ENCODE measurements around the gene RGL3. TPM values are rescaled to one million over a fixed set of nuclear protein-coding genes. Genes with fewer than 3 reads are reported as not detected.

Gene RGL3
- total and polyA plus RNA-seq, 9 of the 15 experiments (the other 6 are each of a cell fraction or from before 2014, with no cell fraction given): 0.12 to 0.61 (median 0.32) TPM; not detected in 4

DNA sequence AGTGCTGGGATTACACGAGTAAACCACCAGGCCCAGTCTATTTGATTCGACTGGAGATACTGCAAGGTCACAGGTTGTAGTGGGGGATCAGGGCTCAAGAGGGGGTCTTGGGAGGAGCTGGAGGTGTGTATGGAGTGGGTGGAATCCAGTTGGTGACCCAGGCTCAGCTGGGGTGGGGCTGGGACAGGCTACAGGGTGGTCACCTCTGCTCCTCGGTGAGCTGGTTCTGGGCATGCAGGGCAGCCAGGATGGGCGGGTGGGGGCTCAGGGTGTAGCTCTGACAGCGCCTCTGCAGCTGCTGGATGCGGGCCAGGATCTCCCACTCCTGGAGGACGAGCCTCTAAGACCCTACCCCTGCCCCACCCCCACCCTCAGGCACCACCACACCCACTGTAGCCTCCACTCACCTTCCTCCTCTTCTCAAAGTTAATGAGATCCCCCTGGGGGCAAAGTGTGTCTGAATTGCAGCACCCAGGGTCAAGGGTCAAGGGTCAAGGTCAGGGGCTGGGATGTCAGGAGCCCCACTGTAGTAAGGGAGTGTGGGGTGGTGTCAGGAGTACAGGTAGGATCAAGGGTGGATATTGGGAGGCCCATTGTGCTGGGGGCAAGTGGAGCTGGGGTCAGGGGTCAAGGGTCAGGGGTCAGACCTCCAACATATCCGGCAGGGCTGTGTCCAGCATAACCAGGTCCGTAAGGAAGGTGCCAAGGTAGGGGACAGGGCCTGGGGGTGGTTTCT lies 17.1 kb downstream of the RGL3 start (continued):
- TF ChIP-seq, protein P1, sequence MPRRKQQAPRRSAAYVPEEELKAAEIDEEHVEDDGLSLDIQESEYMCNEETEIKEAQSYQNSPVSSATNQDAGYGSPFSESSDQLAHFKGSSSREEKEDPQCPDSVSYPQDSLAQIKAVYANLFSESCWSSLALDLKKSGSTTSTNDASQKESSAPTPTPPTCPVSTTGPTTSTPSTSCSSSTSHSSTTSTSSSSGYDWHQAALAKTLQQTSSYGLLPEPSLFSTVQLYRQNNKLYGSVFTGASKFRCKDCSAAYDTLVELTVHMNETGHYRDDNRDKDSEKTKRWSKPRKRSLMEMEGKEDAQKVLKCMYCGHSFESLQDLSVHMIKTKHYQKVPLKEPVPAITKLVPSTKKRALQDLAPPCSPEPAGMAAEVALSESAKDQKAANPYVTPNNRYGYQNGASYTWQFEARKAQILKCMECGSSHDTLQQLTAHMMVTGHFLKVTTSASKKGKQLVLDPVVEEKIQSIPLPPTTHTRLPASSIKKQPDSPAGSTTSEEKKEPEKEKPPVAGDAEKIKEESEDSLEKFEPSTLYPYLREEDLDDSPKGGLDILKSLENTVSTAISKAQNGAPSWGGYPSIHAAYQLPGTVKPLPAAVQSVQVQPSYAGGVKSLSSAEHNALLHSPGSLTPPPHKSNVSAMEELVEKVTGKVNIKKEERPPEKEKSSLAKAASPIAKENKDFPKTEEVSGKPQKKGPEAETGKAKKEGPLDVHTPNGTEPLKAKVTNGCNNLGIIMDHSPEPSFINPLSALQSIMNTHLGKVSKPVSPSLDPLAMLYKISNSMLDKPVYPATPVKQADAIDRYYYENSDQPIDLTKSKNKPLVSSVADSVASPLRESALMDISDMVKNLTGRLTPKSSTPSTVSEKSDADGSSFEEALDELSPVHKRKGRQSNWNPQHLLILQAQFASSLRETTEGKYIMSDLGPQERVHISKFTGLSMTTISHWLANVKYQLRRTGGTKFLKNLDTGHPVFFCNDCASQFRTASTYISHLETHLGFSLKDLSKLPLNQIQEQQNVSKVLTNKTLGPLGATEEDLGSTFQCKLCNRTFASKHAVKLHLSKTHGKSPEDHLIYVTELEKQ (CRISPR knock-in tag; IDR thresholded peaks at IDR 0.05): no peak
- TF ChIP-seq CHD4 (IDR thresholded peaks at IDR 0.05; ENCODE audit: insufficient read depth, insufficient replicate concordance, low read depth, low read length, poor library complexity, severe bottlenecking): no peak
- TF ChIP-seq ZNF79 (CRISPR knock-in tag; IDR thresholded peaks at IDR 0.05; ENCODE audit: low read depth): no peak
- no peak for TF ChIP-seq HSF4 (CRISPR knock-in tag; IDR thresholded peaks at IDR 0.05; ENCODE audit: borderline replicate concordance)
- peak; percentile 99 for TF ChIP-seq NR2C1 (IDR thresholded peaks at IDR 0.05)
- peak; percentile 100 for TF ChIP-seq NR2C1 (tag; IDR thresholded peaks at IDR 0.05)
- no peak for TF ChIP-seq KDM4B (IDR thresholded peaks at IDR 0.05; ENCODE audit: borderline replicate concordance in 2 of 2, low read depth in 1 of 2)
- TF ChIP-seq MXI1 (IDR thresholded peaks at IDR 0.05; ENCODE audit: low read depth, low read length): no peak
- TF ChIP-seq, protein P2, sequence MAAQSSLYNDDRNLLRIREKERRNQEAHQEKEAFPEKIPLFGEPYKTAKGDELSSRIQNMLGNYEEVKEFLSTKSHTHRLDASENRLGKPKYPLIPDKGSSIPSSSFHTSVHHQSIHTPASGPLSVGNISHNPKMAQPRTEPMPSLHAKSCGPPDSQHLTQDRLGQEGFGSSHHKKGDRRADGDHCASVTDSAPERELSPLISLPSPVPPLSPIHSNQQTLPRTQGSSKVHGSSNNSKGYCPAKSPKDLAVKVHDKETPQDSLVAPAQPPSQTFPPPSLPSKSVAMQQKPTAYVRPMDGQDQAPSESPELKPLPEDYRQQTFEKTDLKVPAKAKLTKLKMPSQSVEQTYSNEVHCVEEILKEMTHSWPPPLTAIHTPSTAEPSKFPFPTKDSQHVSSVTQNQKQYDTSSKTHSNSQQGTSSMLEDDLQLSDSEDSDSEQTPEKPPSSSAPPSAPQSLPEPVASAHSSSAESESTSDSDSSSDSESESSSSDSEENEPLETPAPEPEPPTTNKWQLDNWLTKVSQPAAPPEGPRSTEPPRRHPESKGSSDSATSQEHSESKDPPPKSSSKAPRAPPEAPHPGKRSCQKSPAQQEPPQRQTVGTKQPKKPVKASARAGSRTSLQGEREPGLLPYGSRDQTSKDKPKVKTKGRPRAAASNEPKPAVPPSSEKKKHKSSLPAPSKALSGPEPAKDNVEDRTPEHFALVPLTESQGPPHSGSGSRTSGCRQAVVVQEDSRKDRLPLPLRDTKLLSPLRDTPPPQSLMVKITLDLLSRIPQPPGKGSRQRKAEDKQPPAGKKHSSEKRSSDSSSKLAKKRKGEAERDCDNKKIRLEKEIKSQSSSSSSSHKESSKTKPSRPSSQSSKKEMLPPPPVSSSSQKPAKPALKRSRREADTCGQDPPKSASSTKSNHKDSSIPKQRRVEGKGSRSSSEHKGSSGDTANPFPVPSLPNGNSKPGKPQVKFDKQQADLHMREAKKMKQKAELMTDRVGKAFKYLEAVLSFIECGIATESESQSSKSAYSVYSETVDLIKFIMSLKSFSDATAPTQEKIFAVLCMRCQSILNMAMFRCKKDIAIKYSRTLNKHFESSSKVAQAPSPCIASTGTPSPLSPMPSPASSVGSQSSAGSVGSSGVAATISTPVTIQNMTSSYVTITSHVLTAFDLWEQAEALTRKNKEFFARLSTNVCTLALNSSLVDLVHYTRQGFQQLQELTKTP (IDR thresholded peaks at IDR 0.05; ENCODE audit: low read depth in 1 of 2, partially characterized antibody in 2 of 2): no peak
- no peak for TF ChIP-seq ILK (tag; IDR thresholded peaks at IDR 0.05; ENCODE audit: borderline replicate concordance, low read depth)
- TF ChIP-seq ZBTB7A (IDR thresholded peaks at IDR 0.05; ENCODE audit: borderline replicate concordance, control insufficient read depth, low read depth, low read length): 0 out of 2 replicates have a peak, but pooled peaks have one; percentile 30
- TF ChIP-seq MTA2 (IDR thresholded peaks at IDR 0.05; ENCODE audit: low read depth): peak; percentile 70
- TF ChIP-seq RBM17 (IDR thresholded peaks at IDR 0.05; ENCODE audit: borderline replicate concordance, low read depth, low read length): no peak
- no peak for TF ChIP-seq HDAC2 (IDR thresholded peaks at IDR 0.05)
- TF ChIP-seq ZBTB8A (IDR thresholded peaks at IDR 0.05; ENCODE audit: partially characterized antibody): no peak
- no peak for TF ChIP-seq U2AF2 (optimal IDR thresholded peaks at IDR 0.05; ENCODE audit: low read depth, low read length)
- TF ChIP-seq ESRRA (IDR thresholded peaks at IDR 0.05; ENCODE audit: borderline replicate concordance, low read depth): peak; percentile 99
- no peak for TF ChIP-seq ZNF785 (CRISPR knock-in tag; IDR thresholded peaks at IDR 0.05)
- TF ChIP-seq LCOR (CRISPR knock-in tag; IDR thresholded peaks at IDR 0.05): no peak
- no peak for TF ChIP-seq ZNF23 (CRISPR knock-in tag; IDR thresholded peaks at IDR 0.05)
- no peak for TF ChIP-seq PTBP1 (IDR thresholded peaks at IDR 0.05; ENCODE audit: low read depth, low read length)
- TF ChIP-seq MBD2 (IDR thresholded peaks at IDR 0.05; ENCODE audit: borderline replicate concordance, low read depth): no peak
